Hair follicular keratinocyte (primary cell): ENCODE data around the gene UCK1. TPM values are rescaled to one million over a fixed set of nuclear protein-coding genes. Genes with fewer than 3 reads are reported as not detected.

Experiments used
- total RNA-seq: library from RNA; depleted of rRNA; stranded (reverse); fragments of >200 nt; gene quantifications from 2 replicates; pipeline ENCODE4 v1.2.3, GENCODE V29; 2015

UCK1 gene
- total RNA-seq = 13.8 and 22.2 TPM in 2 replicates

GRCh38 chr9:131530920-131531832, at the start of gene UCK1:
TSS of gene UCK1 (minus strand) at chr9:131531263. CDS start at chr9:131531174, 89 bp downstream.

GRCh38 chr9:131545003-131545785, 14.1 kb upstream of the UCK1 start, which contains the start of gene PRRT1B:
TSS of gene PRRT1B (plus strand) at chr9:131545523. CDS start at chr9:131545616, 93 bp downstream.

GRCh38 chr9:131502781-131503625, 28.1 kb downstream of the UCK1 start, which contains the start of gene POMT1:
TSS of gene POMT1 (plus strand) at chr9:131502918. CDS start at chr9:131504219, 1,301 bp downstream.

Other genes starting within 250 kb of the UCK1 start
- 0.08 and 0.23 TPM in 2 replicates for gene PLPP7, start 241.5 kb downstream of the UCK1 start, total RNA-seq
- 54.3 and 75.0 TPM in 2 replicates for gene PRRC2B, start 137.2 kb downstream of the UCK1 start, total RNA-seq
- 8.4 and 9.8 TPM in 2 replicates for gene POMT1, start 28.3 kb downstream of the UCK1 start, total RNA-seq
- gene PRRT1B, start 14.3 kb upstream of the UCK1 start, total RNA-seq = not detected in 2 replicates
- gene RAPGEF1, start 208.8 kb upstream of the UCK1 start, total RNA-seq = 25.7 and 34.2 TPM in 2 replicates